ENCODE data around the gene EIF5. TPM values are rescaled to one million over a fixed set of nuclear protein-coding genes. Genes with fewer than 3 reads are reported as not detected.
A peak's percentile ranks its signal among the peaks of the same experiment; 100 is the strongest.

The EIF5 gene
- total RNA-seq, 1 donor, result 197 TPM

- Histone ChIP-seq H3K79me2 (ENCODE audit: insufficient read depth, low read length) (peaks cover 42% of the 10 kb centered on the region), H3K27me3 (ENCODE audit: insufficient read depth, low read length) (no peaks in the 10 kb centered on the region), H3K27ac (ENCODE audit: low read depth, low read length) (peak overlapping the region; percentile 17), H4K20me1 (ENCODE audit: insufficient read depth, low read length) (peaks cover 26% of the 10 kb centered on the region), H3K9me3 (ENCODE audit: low read depth, low read length) (no peaks in the 10 kb centered on the region), H3K4me1 (ENCODE audit: insufficient read depth, low read length) (peaks cover 22% of the 10 kb centered on the region), H3K36me3 (ENCODE audit: insufficient read depth, low read length) (peaks cover 21% of the 10 kb centered on the region), H3K4me2 (ENCODE audit: insufficient read depth, low read length) (peak overlapping the region; percentile 98), H3K4me3 (ENCODE audit: insufficient read depth, low read length) (no peak overlapping the region), H2AFZ (ENCODE audit: low read length) (no peak overlapping the region)
- DNase-seq (ENCODE audit: insufficient read length, low spot score, missing footprints), result no peak
- no peak for TF ChIP-seq CTCF (IDR thresholded peaks at IDR 0.05; ENCODE audit: extremely low read depth, low read depth, low read length)
Observed at GRCh38 chr14:103332143-103332919, 1.7 kb upstream of the EIF5 start.

- Histone ChIP-seq H3K4me3 (ENCODE audit: insufficient read depth, low read length) (peak overlapping the region; percentile 99), H3K36me3 (ENCODE audit: insufficient read depth, low read length) (peaks cover 47% of the 10 kb centered on the region), H3K27me3 (ENCODE audit: insufficient read depth, low read length) (no peaks in the 10 kb centered on the region), H3K4me2 (ENCODE audit: insufficient read depth, low read length) (peak overlapping the region; percentile 96), H3K27ac (ENCODE audit: low read depth, low read length) (peak overlapping the region; percentile 99), H4K20me1 (ENCODE audit: insufficient read depth, low read length) (peaks cover 44% of the 10 kb centered on the region), H3K9me3 (ENCODE audit: low read depth, low read length) (no peaks in the 10 kb centered on the region), H2AFZ (ENCODE audit: low read length) (no peak overlapping the region), H3K4me1 (ENCODE audit: insufficient read depth, low read length) (peaks cover 22% of the 10 kb centered on the region), H3K79me2 (ENCODE audit: insufficient read depth, low read length) (peaks cover 64% of the 10 kb centered on the region)
- peak; percentile 98 for DNase-seq (ENCODE audit: insufficient read length, low spot score, missing footprints)
- no peak for TF ChIP-seq CTCF (IDR thresholded peaks at IDR 0.05; ENCODE audit: extremely low read depth, low read depth, low read length)
Observed at GRCh38 chr14:103334644-103335622, 896 bp downstream of the EIF5 start.

- Histone ChIP-seq H4K20me1 (ENCODE audit: insufficient read depth, low read length) (peaks cover 52% of the 10 kb centered on the region), H3K9me3 (ENCODE audit: low read depth, low read length) (no peaks in the 10 kb centered on the region), H3K27me3 (ENCODE audit: insufficient read depth, low read length) (no peaks in the 10 kb centered on the region), H2AFZ (ENCODE audit: low read length) (no peak overlapping the region), H3K4me3 (ENCODE audit: insufficient read depth, low read length) (peak overlapping the region; percentile 99), H3K4me2 (ENCODE audit: insufficient read depth, low read length) (peak overlapping the region; percentile 96), H3K27ac (ENCODE audit: low read depth, low read length) (no peak overlapping the region), H3K79me2 (ENCODE audit: insufficient read depth, low read length) (peaks cover 69% of the 10 kb centered on the region), H3K4me1 (ENCODE audit: insufficient read depth, low read length) (peaks cover 22% of the 10 kb centered on the region), H3K36me3 (ENCODE audit: insufficient read depth, low read length) (peaks cover 59% of the 10 kb centered on the region)
- DNase-seq (ENCODE audit: insufficient read length, low spot score, missing footprints), result peak; percentile 78
- no peak for TF ChIP-seq CTCF (IDR thresholded peaks at IDR 0.05; ENCODE audit: extremely low read depth, low read depth, low read length)
Observed at GRCh38 chr14:103336191-103336590, 2.2 kb downstream of the EIF5 start.

Measured in osteoblast (primary cell).